DND-41 (cell line): ENCODE measurements around the gene LEMD1.

Experiments used
- ATAC-seq: fragments of 200-7000 bp; cut with Tn5 transposase; 3 replicates; pipeline ENCODE4 v1.9.1; 2021; ENCODE audit warnings: low read depth; ENCODE audit not compliant: insufficient read depth
- DNase-seq: peaks from one replicate; pipeline ENCODE4 v3.0.0-alpha.2; 2020
- H2AFZ ChIP-seq: 2 replicates; pipeline ENCODE4 v1.6.0; 2012; ENCODE audit warnings: low read depth, low read length
- H3K27ac ChIP-seq: 2 replicates; pipeline ENCODE4 v1.5.1; 2012; ENCODE audit warnings: low read length, inconsistent platforms
- H3K27me3 ChIP-seq: fragments of 200-600 bp; sonication (generic); 2 replicates; pipeline ENCODE4 v1.6.0; 2012; ENCODE audit warnings: low read length, mild to moderate bottlenecking, inconsistent platforms; ENCODE audit not compliant: insufficient read depth, poor library complexity
- H3K36me3 ChIP-seq: 2 replicates; pipeline ENCODE4 v1.5.1; 2012; ENCODE audit warnings: low read length, inconsistent platforms; ENCODE audit not compliant: insufficient read depth
- H3K4me1 ChIP-seq: 2 replicates; pipeline ENCODE4 v1.5.1; 2012; ENCODE audit warnings: mild to moderate bottlenecking, low read length; ENCODE audit not compliant: insufficient read depth
- H3K4me2 ChIP-seq: 2 replicates; pipeline ENCODE4 v1.6.0; 2012; ENCODE audit warnings: mild to moderate bottlenecking, moderate library complexity, low read length, inconsistent platforms; ENCODE audit not compliant: insufficient read depth
- H3K4me3 ChIP-seq, 2 experiments: fragments of 200-600 bp in 1 of 2; shearing (Covaris generic) in 1 of 2; 2 replicates each; pipeline ENCODE4 v1.5.1; 2012 to 2016; ENCODE audit warnings: inconsistent platforms in 2 of 2, low read length in 2 of 2, mild to moderate bottlenecking in 2 of 2, low read depth in 1 of 2, moderate library complexity in 1 of 2
- H3K79me2 ChIP-seq: 2 replicates; pipeline ENCODE4 v1.6.0; 2012; ENCODE audit warnings: low read length, inconsistent platforms; ENCODE audit not compliant: insufficient read depth
- H3K9ac ChIP-seq: 2 replicates; pipeline ENCODE4 v1.6.0; 2012; ENCODE audit warnings: low read depth, mild to moderate bottlenecking, inconsistent platforms, low read length, moderate library complexity
- H3K9me3 ChIP-seq: 2 replicates; pipeline ENCODE4 v1.5.1; 2012; ENCODE audit warnings: low read length, moderate library complexity, mild to moderate bottlenecking, inconsistent platforms; ENCODE audit not compliant: insufficient read depth, severe bottlenecking
- H4K20me1 ChIP-seq: 2 replicates; pipeline ENCODE4 v1.6.0; 2012; ENCODE audit warnings: low read length; ENCODE audit not compliant: insufficient read depth
- EZH2 ChIP-seq: IDR thresholded peaks from 3 replicates; pipeline ENCODE4 v1.6.1; 2012; ENCODE audit warnings: borderline replicate concordance, low read depth, mild to moderate bottlenecking, moderate library complexity, low read length, inconsistent platforms; ENCODE audit not compliant: severe bottlenecking
- TF ChIP-seq, protein P1 (sequence below): IDR thresholded peaks from 2 replicates; pipeline ENCODE4 v1.5.1; 2012; ENCODE audit warnings: borderline replicate concordance, low read length, moderate library complexity, mild to moderate bottlenecking; ENCODE audit not compliant: poor library complexity, severe bottlenecking; ENCODE audit errors: extremely low read depth

LEMD1 gene

DNA sequence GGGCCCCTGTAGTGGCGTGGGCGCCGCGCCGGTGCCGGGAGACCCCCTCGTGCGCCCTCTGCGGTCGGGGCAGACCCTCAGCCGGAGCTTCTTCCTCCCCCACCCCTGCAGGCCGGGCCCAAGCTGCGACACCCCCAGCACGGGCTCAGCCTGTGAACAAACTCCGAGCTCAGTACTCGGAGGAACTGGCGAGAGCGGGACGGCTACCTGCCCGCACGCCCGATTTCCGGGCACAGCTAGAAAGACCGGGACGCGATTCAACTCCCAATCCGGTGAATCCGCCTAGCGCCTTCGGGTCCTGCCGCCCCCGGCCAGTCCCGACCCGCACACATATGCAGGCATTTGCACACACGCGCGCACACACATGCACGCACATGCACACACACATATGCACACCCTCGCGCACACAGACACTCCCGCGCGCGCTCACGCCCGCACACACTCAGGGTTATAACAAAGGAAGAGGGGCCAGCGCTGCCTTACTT, 34.6 kb upstream of the LEMD1 start:
- ATAC-seq (no peak), DNase-seq (no peak)
- Histone ChIP-seq H3K79me2 (no peaks in the 10 kb centered on the region), H3K4me2 (no peak overlapping the region), H2AFZ (no peak overlapping the region), H3K4me1 (no peaks in the 10 kb centered on the region), H3K36me3 (no peaks in the 10 kb centered on the region), H3K9me3 (no peaks in the 10 kb centered on the region), H3K27ac (no peak overlapping the region), H3K27me3 (peaks cover 18% of the 10 kb centered on the region), H3K4me3 (no peak overlapping the region), H3K9ac (no peak overlapping the region), H4K20me1 (peaks cover 8% of the 10 kb centered on the region)
- TF ChIP-seq EZH2 = no peak
- TF ChIP-seq, protein P1, sequence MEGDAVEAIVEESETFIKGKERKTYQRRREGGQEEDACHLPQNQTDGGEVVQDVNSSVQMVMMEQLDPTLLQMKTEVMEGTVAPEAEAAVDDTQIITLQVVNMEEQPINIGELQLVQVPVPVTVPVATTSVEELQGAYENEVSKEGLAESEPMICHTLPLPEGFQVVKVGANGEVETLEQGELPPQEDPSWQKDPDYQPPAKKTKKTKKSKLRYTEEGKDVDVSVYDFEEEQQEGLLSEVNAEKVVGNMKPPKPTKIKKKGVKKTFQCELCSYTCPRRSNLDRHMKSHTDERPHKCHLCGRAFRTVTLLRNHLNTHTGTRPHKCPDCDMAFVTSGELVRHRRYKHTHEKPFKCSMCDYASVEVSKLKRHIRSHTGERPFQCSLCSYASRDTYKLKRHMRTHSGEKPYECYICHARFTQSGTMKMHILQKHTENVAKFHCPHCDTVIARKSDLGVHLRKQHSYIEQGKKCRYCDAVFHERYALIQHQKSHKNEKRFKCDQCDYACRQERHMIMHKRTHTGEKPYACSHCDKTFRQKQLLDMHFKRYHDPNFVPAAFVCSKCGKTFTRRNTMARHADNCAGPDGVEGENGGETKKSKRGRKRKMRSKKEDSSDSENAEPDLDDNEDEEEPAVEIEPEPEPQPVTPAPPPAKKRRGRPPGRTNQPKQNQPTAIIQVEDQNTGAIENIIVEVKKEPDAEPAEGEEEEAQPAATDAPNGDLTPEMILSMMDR = no peak

DNA sequence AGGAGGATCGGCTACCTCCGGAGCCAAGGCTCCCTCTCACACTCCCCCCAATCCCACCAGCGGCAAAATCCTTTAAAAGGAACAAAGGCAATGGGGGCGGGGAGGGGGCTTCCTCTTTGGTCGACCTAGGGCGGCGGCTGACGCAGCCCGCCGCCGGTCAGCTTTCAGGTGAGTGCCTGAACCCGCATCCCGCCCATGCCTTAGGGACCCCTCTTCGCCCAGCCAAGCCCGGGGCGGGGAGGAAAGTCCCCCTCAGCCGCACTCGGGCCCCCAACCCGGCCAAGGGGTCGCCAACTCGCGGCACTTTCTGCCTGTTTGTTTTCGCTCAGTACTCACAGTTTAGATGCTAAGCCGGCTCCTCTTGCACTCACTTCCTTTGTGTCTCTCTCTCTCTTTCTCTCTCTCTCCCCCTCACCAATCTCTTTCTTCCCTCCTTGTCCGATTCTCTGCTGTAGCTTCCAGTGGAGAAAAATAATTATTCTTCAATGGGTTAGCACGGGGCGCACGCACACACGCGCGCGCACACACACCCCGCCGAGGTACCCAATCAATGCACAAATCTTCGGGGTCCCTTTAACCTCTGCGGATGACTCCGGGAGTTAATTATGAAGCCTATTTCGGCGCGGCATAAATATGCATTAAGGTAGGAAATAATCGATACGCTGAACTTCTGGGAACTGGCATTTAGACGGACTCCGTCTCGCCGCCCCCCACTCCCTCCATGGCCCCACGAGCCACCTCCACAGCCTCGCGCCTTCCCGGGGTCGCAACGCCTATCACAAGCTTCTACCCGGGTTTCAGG, 33.9 kb upstream of the LEMD1 start, which contains the start of gene BLACAT1:
BLACAT1 (minus strand) TSS at position 465 of the 802 bp plus-strand sequence.
- H3K4me2 ChIP-seq = no peak within 1 kb of the TSS
- H2AFZ ChIP-seq = no peak within 1 kb of the TSS
- peaks cover 17% of the 10 kb centered on the region for H3K27me3 ChIP-seq
- H3K4me1 ChIP-seq = no peaks in the 10 kb centered on the region
- no peaks in the 10 kb centered on the region for H3K36me3 ChIP-seq
- ATAC-seq (no peak), DNase-seq (no peak)
- no peak within 1 kb of the TSS for H3K9ac ChIP-seq
- no peak within 1 kb of the TSS for H3K4me3 ChIP-seq
- no peaks in the 10 kb centered on the region for H3K9me3 ChIP-seq
- no peak within 1 kb of the TSS for H3K27ac ChIP-seq
- TF ChIP-seq, protein P1 = no peak
- TF ChIP-seq EZH2 = no peak
- H4K20me1 ChIP-seq = peaks cover 8% of the 10 kb centered on the region
- no peaks in the 10 kb centered on the region for H3K79me2 ChIP-seq

DNA sequence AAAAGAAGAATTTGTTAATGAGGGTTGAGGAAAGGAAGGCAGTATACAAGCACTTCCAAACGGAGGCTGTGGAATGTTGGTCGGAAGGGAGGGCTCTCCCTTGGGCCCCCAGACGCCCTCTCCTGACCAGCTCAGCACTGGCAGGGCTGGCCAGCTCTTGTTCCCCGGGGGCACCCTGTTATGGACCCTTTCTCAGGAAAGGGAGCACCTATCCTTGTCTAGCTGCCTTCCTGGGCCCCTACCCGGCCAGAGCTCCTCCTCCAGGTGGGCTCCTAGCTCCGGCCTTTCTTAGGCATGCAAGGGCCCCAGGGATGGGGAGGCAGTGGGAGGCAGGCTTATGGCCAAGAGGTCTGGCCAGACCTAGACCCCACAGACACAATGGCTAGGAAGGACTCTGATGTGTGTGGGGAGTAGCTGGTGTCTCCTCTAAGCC, 33.1 kb upstream of the LEMD1 start:
- H3K9me3 ChIP-seq = no peaks in the 10 kb centered on the region
- no peak for DNase-seq
- H3K27ac ChIP-seq = no peak overlapping the region
- no peaks in the 10 kb centered on the region for H3K79me2 ChIP-seq
- H3K4me3 ChIP-seq = no peak overlapping the region
- TF ChIP-seq, protein P1 = no peak
- no peak overlapping the region for H3K9ac ChIP-seq
- peaks cover 8% of the 10 kb centered on the region for H4K20me1 ChIP-seq
- no peaks in the 10 kb centered on the region for H3K36me3 ChIP-seq
- H2AFZ ChIP-seq = no peak overlapping the region
- no peak overlapping the region for H3K4me2 ChIP-seq
- H3K27me3 ChIP-seq = peaks cover 17% of the 10 kb centered on the region
- ATAC-seq = no peak
- no peaks in the 10 kb centered on the region for H3K4me1 ChIP-seq
